HG03139 (cell line): ENCODE data around the gene USP47.

Source experiments
- ATAC-seq: cut with Tn5 transposase; IDR thresholded peaks from one replicate; pipeline ENCODE4 v1.9.1; 2021; ENCODE audit not compliant: unreplicated experiment

USP47 gene

DNA sequence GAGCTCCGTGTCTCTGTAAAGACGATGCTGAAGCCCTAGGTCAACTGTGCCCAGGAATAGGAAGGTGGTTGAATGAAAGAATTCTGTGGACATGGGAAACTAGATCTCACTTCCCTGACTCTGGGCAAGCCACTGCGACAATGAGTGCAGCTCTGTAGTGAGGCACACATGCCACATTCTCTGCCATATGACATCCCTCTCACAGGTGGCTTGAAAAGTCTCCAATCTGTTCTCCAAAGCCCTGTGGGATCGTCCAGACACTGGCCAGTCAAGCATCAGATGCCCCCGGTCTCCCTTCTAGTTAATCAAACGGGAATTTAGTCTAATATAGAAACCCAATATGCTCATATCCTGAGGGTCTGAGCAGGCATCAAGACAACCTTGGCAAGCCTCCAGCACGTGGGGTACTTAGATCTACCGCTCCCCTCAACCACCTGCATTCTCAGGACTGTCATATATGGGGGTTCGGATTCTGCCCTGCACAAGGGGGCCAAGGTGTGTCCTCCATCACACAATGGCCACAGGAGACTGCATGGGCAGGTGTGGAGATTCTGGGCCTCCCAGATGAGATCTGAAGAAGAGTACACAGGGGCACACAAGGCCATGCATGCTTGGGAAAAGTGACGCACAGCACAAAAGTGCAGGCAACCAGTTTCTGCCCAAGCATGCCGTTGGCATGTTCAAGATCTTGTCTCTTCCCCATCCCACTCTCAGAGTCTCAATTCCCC, 154.7 kb downstream of the USP47 start:
- no peak for ATAC-seq

DNA sequence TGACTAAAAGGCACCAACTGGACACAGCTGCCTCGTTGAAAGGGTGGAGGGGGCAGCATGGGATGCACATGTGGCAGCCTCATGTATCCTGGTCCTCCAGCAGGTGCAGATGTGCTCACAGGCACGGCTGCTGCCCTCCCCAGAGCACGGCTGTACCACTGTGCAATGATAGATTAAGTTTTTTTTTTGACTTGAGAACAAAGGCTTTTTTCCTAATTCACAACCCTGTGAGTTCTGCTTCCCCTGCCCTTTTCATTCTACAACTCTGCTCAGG, 155.2 kb downstream of the USP47 start:
- ATAC-seq, result no peak

DNA sequence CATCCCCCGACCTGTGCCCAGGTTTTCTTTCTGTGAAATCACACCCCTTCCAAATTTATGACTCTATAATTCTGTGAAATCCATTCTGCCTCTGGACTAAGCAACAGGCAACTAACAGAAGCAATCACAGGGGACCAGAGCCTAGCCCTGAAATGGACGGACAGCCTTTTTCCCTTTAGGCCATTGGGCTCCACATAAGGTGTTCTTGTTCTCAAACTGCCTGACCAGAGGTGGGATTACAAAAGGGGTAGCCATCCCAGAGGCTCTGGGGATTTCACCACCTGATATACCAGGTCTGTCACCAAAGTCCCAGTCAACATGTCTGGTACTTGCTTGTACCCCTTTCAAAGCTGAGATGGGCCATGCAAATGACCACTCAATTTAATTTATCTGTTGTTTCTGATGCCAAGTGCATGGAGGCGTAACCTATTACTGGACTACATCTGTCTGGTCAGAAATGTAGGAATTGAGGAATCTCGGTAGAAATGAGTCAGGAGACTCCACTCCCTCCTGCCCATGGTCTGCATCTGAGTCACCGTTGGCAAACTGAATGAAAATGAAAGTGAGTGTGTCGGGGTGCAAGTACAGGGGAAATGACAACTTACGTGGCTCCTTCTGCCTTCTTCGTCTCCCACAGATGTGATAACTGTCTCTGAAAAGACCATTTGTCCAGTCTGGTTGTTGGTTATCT, 156.5 kb downstream of the USP47 start:
- no peak for ATAC-seq

DNA sequence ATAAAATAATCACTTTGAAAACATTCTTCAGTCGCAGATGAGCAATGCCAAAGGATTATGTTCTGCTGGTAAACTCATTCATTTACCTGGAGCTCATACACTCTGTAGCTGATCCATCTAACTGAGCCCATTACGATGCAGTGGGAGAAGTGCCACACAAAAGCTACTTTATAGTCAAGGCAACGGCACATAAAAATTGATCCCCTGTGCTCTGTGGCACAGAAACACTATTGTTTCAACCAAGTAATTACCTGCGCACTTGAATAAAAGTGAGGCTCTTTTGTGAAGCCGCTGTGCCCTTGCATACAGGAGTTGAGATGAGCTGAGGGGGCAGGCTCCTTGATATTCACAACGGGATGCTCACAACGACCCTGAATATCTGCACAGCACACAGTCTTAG, 159.4 kb downstream of the USP47 start:
- ATAC-seq, result no peak

- no peak for ATAC-seq
Measured at GRCh38 chr11:12003336-12003735, 161.6 kb downstream of the USP47 start.

- ATAC-seq, result no peak
Measured at GRCh38 chr11:12003815-12004214, 162.0 kb downstream of the USP47 start.

DNA sequence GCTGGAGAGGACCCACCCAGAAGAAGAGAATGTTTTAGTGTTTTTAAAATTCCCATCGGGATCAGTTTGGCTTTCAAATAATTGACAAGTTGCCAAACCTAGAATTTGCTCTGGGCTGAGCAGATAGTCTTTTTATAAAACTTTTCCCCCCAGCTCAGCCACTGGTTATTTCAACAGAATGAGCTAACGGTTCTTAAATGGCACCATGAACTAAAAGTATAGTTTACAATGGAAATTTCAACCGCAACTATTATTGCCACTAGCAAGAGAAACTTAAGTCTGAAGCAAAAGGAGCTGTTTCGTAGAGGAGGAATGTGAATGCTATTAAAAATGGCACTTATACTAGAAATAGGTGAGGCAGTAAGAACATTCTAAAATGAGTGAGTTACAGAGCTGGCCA, 163.3 kb downstream of the USP47 start:
- no peak for ATAC-seq

DNA sequence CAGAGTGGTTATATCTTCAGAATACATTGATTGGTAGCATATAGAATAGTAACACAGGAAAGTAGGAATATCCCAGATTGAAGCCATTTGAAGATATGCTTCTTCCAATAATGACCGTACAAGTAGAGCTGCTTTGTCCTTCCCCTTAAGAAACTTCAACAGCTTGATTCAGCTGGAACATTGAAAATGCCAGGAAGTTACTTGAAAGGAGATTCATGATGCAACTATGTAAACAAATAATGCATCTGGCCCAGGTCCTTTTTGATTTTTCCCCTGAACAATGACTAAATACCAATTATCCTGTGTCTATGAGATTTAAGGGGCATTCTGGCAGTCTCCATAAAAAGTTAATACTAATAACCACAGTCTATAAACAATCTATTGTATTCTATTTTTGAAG, 163.7 kb downstream of the USP47 start:
- ATAC-seq, result no peak

GRCh38 chr11:12006552-12007229, 164.9 kb downstream of the USP47 start:
- ATAC-seq, result no peak

DNA sequence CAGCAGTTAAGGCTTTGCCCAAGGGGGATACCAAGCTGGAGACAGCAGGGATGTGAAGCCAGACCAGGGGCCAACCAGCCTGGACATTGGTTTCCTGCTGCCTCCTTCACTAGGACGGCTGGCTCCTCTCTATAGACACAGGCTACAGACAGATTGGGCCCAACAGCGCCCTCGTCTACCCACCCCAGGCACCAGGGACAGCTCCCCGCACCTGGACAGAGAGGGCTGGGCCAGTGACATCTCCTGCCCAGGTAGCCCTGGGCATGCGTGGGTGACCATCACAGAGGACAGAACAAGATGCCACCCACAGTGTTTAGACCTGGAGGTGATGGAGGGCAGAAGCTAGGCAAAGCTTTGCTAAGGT, 165.4 kb downstream of the USP47 start:
- no peak for ATAC-seq

- ATAC-seq, result no peak
Measured at GRCh38 chr11:12007769-12008737, 166.3 kb downstream of the USP47 start, which contains the start of gene DKK3. DKK3 (minus strand) TSS chr11:12008626; CDS start chr11:12008582, 44 bp downstream.
